BJ (cell line): Measurements from ENCODE around the gene RFX5. TPM values are rescaled to one million over a fixed set of nuclear protein-coding genes. Genes with fewer than 3 reads are reported as not detected.
"Not testable (repeated sequence)": the region's sequence is repeated elsewhere in the genome, so short reads cannot be mapped to it uniquely, and the experiment has no call there.

Experiments
- CTCF ChIA-PET: fragments of 350-600 bp; formaldehyde crosslinking; extraction: SDS; loops from one replicate; lab custom pipeline; 2021; ENCODE audit warnings: antibody characterized with exemption, inconsistent platforms; lab: Yijun Ruan, JAX
- POLR2A ChIA-PET: fragments of 300-600 bp; sonication (Branson Sonifier 250); formaldehyde crosslinking; extraction: SDS; loops from one replicate; lab custom pipeline; 2021; ENCODE audit warnings: antibody characterized with exemption; lab: Charles Lee
- DNase-seq: peaks from one replicate; pipeline ENCODE4 v3.0.0-alpha.2; 2011; ENCODE audit warnings: low read depth
- H3K27me3 ChIP-seq: 2 replicates; pipeline ENCODE4 v1.6.0; 2011; ENCODE audit warnings: low read length; ENCODE audit not compliant: control insufficient read depth, insufficient read depth
- H3K36me3 ChIP-seq: 2 replicates; pipeline ENCODE4 v1.5.1; 2011; ENCODE audit warnings: low read length; ENCODE audit not compliant: control insufficient read depth, insufficient read depth
- H3K4me3 ChIP-seq: 2 replicates; pipeline ENCODE4 v1.5.1; 2011; ENCODE audit warnings: low read depth, mild to moderate bottlenecking, control low read depth, low read length
- polyA minus RNA-seq: library from RNA; depleted of rRNA, polyadenylated mRNA; stranded (reverse); fragments of >200 nt; gene quantifications from 2 replicates; pipeline ENCODE4 v1.2.3, GENCODE V29; 2011; rRNA and poly(A)+ RNA removed
- polyA plus RNA-seq: library from polyadenylated mRNA; depleted of rRNA; stranded (reverse); fragments of >200 nt; gene quantifications from 2 replicates; pipeline ENCODE4 v1.2.3, GENCODE V29; 2011; rRNA removed
- TF ChIP-seq, protein P1 (sequence below): IDR thresholded peaks from 2 replicates; pipeline ENCODE4 v1.5.1; 2011; ENCODE audit warnings: low read depth, mild to moderate bottlenecking, control low read depth, inconsistent platforms, low read length, moderate library complexity; ENCODE audit not compliant: insufficient read depth

The RFX5 gene
- polyA plus RNA-seq (25.5 and 29.9 TPM in 2 replicates), polyA minus RNA-seq (35.0 and 36.9 TPM in 2 replicates)

DNA sequence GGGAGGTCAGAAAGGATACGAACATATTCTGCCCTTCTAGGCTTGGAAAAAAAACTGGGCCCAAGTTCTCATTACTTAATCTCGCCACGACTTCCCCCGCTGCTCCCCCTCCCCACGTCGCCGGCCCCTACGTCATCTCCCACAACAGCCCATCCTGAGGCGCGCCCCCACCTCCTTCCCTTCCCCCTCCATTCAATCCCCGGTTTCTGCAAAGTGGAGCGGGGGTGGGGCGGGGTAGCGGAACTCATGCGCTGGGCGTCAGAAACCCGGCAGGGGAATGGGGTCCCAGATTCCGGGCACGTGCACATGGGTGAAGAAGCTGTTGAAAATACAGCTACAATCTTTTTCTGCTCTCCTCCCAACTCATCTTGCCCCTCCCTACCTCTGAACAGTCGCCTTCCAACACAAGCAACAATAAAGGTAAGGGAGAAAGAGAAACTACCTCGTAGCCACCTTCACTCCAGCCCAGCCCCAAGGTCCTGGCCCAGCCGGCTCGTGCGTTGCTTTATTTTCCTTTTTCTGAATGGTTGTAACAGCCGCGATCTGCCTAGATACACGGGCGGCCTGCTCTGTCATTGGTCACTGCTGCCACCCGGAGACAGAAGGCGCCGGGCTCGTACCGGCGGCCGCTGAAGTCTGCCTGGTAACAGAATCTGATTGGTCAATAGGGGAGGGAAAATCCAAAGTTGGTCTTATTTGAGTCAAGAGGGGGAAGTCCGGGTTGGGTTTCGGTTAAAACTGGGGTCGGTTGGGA, at the start of gene RFX5:
Gene RFX5 (minus strand): TSS at position 484 of the 754 bp plus-strand sequence. CDS start 932 bp downstream, outside the sequence.
- POLR2A ChIA-PET, result no interaction called here
- TF ChIP-seq, protein P1, sequence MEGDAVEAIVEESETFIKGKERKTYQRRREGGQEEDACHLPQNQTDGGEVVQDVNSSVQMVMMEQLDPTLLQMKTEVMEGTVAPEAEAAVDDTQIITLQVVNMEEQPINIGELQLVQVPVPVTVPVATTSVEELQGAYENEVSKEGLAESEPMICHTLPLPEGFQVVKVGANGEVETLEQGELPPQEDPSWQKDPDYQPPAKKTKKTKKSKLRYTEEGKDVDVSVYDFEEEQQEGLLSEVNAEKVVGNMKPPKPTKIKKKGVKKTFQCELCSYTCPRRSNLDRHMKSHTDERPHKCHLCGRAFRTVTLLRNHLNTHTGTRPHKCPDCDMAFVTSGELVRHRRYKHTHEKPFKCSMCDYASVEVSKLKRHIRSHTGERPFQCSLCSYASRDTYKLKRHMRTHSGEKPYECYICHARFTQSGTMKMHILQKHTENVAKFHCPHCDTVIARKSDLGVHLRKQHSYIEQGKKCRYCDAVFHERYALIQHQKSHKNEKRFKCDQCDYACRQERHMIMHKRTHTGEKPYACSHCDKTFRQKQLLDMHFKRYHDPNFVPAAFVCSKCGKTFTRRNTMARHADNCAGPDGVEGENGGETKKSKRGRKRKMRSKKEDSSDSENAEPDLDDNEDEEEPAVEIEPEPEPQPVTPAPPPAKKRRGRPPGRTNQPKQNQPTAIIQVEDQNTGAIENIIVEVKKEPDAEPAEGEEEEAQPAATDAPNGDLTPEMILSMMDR, result no peak
- CTCF ChIA-PET, result interaction anchor here (0.6 kb wide), 1 partner anchor 45 kb away, joined by 3 read pairs; no protein-coding TSS in a partner anchor
- peak within 1 kb of the TSS; percentile 75 for H3K4me3 ChIP-seq
- DNase-seq, result peak; percentile 94
- peaks cover 7% of the 10 kb centered on the region for H3K36me3 ChIP-seq
- H3K27me3 ChIP-seq, result no peaks in the 10 kb centered on the region

DNA sequence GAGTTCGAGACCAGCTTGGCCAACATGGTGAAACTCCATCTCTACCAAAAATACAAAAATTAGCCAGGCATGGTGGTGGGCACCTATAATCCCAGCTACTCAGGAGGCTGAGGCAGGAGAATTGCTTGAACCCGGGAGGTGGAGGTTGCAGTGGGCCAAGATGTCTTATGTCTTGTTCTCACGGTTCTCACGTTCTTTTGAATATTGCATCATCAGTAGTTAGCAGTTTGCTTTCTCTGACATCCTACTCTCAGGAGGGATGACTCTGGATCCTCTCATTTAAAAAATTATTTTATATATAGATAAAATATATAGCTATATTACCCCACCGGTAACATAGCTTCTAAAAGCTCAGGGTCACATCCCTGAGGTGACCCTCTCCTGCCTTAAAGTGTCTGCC, 49.2 kb upstream of the RFX5 start:
- H3K27me3 ChIP-seq, DNase-seq, H3K4me3 ChIP-seq, H3K36me3 ChIP-seq, POLR2A ChIA-PET: not testable (repeated sequence)
- CTCF ChIA-PET, result interaction anchor here (0.6 to 1.5 kb wide), 5 partner anchors 14 to 97 kb away, joined by 3 to 7 read pairs (median 4); partner anchors contain the start of gene PI4KB

DNA sequence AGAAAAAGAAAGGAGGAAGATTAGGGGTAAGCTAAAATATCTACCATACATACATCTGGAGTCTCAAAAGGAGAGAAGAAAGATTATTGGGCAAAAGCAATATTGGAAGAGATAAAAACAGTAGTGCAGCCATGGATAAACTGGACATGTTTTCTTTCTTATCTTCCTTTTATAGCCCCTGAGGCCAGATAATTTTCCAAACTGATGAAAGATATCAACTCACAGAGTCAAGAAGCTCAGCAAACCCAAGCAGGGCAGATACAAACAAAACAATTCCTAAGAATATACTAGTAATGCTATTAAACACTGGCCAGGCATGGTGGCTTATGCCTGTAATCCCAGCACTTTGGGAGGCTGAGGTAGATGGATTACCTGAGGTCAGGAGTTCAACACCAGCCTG, 46.5 kb upstream of the RFX5 start:
- peaks cover 1% of the 10 kb centered on the region; the same call in 1 of the 2 replicates for H3K27me3 ChIP-seq
- no peak for DNase-seq
- H3K4me3 ChIP-seq, result no peak overlapping the region
- no peaks in the 10 kb centered on the region for H3K36me3 ChIP-seq
- CTCF ChIA-PET, result no interaction called here
- POLR2A ChIA-PET, result no interaction called here
- TF ChIP-seq, protein P1, result no peak

DNA sequence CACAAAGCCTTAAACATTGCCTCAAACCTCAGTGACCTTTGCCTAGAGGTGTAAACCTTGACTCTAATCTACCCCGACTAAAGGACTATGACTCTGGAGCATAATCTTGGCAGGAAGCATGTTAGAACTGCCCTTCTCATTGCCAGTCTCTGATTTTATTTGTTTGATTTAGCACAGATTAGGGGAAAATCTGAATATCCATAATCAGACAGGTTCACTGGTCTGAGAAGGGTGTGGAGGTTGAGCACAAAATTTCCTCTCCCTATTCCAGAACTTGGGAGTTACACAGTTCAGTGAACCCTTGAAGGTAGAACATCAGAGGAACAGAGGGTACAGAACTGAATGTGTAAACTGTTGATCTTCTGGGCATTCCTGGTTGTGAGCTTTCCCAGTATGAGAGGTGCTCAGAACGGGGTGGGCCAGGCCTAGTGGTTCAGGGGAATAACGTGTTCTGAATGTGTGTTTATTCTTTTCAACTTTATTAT, 44.1 kb upstream of the RFX5 start:
- Histone ChIP-seq H3K36me3 (no peaks in the 10 kb centered on the region), H3K4me3 (no peak overlapping the region), H3K27me3 (peaks cover 1% of the 10 kb centered on the region; the same call in 1 of the 2 replicates)
- CTCF ChIA-PET, result interaction anchor here (0.7 kb wide), 1 partner anchor 68 kb away, joined by 3 read pairs; no protein-coding TSS in a partner anchor
- POLR2A ChIA-PET, result no interaction called here
- TF ChIP-seq, protein P1, result no peak
- no peak for DNase-seq

DNA sequence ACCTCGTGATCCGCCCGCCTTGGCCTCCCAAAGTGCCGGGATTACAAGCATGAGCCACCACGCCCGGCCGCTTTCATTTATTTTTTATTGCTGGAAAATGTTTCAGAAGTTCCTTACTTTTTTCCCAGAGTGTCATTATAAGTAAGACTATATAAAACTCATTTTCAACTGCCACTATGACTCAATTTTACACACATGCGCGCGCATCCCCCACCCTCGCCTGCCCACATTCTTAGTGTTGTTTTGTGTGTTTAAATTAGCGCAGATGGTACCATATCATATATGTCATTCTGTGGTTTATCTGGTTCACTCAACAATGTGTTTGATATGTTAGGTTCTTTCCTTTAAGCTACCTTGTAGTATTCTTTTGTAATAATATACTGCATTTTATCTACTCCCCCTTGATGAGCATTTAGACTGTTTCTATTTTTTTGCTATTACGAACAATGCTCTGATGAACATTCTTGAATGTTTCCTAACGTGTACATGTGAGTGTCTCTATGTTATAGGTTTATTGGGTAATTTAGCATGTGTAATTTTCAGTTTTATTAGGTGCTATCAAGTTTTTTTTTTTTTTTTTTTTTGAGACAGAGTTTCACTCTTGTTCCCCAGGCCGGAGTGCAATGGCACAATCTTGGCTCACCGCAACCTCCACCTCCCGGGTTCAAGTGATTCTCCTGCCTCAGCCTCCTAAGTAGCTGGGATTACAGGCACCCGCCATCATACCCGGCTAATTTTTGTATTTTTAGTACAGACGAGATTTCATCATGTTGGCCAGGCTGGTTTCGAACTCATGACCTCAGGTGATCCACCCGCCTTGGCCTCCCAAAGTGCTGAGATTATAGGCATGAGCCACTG, 43.4 kb upstream of the RFX5 start:
- DNase-seq, H3K4me3 ChIP-seq, H3K27me3 ChIP-seq, H3K36me3 ChIP-seq, POLR2A ChIA-PET: not testable (repeated sequence)
- CTCF ChIA-PET, result interaction anchor here (0.7 kb wide), 1 partner anchor 68 kb away, joined by 3 read pairs; no protein-coding TSS in a partner anchor

DNA sequence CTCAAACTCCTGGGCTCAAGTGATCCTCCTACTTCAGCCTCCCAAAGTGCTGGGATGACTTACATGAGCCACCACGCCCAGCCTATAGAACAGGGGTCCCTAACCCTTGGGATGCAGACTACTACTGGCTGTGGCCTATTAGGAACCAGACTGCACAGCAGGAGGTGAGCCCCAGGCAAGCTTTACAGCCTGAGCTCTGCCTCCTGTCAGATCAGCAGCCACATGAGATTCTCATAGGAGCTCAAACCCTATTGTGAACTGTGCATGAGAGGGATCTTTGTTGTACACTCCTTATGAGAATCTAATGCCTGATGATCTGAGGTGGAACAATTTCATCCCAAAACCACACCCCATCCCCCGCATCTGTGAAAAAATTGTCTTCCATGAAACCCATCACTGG, 39.0 kb upstream of the RFX5 start:
- no peaks in the 10 kb centered on the region for H3K36me3 ChIP-seq
- POLR2A ChIA-PET, result no interaction called here
- peaks cover 5% of the 10 kb centered on the region for H3K27me3 ChIP-seq
- H3K4me3 ChIP-seq, result no peak overlapping the region
- CTCF ChIA-PET, result interaction anchor here (0.9 kb wide), 1 partner anchor 12 kb away, joined by 3 read pairs; no protein-coding TSS in a partner anchor
- TF ChIP-seq, protein P1, result no peak
- no peak for DNase-seq
